ENCODE results near the gene EXOC4. TPM values are rescaled to one million over a fixed set of nuclear protein-coding genes. Genes with fewer than 3 reads are reported as not detected.

Gene EXOC4
- total RNA-seq, 1 experiment from 2014 or later, result 65.1 TPM

GRCh38 chr7:133650069-133650468 is 397.2 kb downstream of the EXOC4 start:
- no peak for DNase-seq (ENCODE audit: low read depth)
- in situ Hi-C loops (cut with HindIII; ENCODE audit: low pct_unique_long_range_greater_than_20kb, low sequenced_read_pairs), result no loop called here

- peak; percentile 2 for DNase-seq (ENCODE audit: low read depth)
- in situ Hi-C loops (cut with HindIII; ENCODE audit: low pct_unique_long_range_greater_than_20kb, low sequenced_read_pairs), result no loop called here
Observed at GRCh38 chr7:133650487-133651300, 397.8 kb downstream of the EXOC4 start.

GRCh38 chr7:133652547-133652946 is 399.7 kb downstream of the EXOC4 start:
- in situ Hi-C loops (cut with HindIII; ENCODE audit: low pct_unique_long_range_greater_than_20kb, low sequenced_read_pairs), result no loop called here

DNA sequence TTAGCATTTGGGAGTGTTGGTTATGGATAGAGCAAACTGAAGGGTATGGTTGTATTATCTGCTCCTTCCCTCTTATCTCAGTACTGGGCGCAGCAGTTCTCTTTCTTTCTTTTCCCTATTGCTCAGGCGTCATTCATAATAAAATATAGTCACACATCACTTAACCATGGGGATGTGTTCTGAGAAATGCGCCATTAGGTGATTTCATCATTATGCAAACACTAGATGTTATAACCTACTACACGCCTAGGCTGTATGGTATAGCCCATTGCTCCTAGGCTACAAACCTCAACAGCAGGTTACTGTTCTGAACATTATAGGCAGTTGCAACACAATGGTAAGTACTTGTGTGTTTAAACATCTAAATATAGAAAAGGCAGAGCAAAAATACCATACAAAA is 401.7 kb downstream of the EXOC4 start:
- no peak for DNase-seq (ENCODE audit: low read depth)
- in situ Hi-C loops (cut with HindIII; ENCODE audit: low pct_unique_long_range_greater_than_20kb, low sequenced_read_pairs), result no loop called here

More at GRCh38 chr7:133652547-133652946, 399.7 kb downstream of the EXOC4 start:
- no peak for DNase-seq (ENCODE audit: low read depth)

DNA sequence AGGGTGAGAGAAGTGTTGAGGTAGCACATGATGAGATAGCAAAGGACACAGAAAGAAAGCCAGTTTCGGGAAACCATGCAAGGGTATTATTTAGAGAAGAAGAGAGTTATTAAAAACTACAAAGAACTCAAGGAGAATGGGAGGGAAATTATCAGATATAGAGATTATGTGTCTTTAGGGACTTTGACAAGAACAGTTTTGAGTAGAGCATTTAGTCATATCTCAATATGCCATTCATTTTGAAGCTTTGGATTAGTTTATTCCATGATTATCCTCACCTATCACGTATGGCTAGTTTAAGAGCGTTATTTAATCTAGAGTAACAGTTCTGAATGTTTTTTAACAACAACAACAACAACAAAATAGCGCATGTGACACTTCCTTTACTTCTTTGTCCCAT is 409.4 kb downstream of the EXOC4 start:
- DNase-seq (ENCODE audit: low read depth), result no peak
- in situ Hi-C loops (cut with HindIII; ENCODE audit: low pct_unique_long_range_greater_than_20kb, low sequenced_read_pairs), result no loop called here

GRCh38 chr7:133662830-133663229 is 410.0 kb downstream of the EXOC4 start:
- DNase-seq (ENCODE audit: low read depth), result no peak
- in situ Hi-C loops (cut with HindIII; ENCODE audit: low pct_unique_long_range_greater_than_20kb, low sequenced_read_pairs), result no loop called here

DNA sequence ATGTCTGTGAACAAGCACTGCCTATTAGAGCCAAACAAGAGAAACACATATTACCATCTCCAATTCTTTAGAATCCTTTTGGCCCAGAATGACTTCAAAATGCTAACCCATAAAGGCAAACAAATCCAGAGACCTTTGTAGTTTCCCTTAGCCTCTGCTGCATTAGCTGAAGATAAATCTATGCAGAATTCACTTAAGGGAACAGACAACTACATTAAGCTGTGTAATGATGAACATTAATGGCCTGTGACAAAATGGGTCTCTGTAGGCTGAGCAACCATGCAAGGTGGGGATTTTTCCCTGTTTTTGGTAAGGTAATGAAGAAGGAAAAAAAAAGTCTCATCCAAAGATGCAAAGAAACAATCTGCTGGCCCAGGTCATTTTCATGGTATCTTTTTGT is 411.6 kb downstream of the EXOC4 start:
- no peak for DNase-seq (ENCODE audit: low read depth)
- in situ Hi-C loops (cut with HindIII; ENCODE audit: low pct_unique_long_range_greater_than_20kb, low sequenced_read_pairs), result no loop called here

- no peak for DNase-seq (ENCODE audit: low read depth)
- in situ Hi-C loops (cut with HindIII; ENCODE audit: low pct_unique_long_range_greater_than_20kb, low sequenced_read_pairs), result no loop called here
Observed at GRCh38 chr7:133668296-133669060, 415.6 kb downstream of the EXOC4 start.

DNA sequence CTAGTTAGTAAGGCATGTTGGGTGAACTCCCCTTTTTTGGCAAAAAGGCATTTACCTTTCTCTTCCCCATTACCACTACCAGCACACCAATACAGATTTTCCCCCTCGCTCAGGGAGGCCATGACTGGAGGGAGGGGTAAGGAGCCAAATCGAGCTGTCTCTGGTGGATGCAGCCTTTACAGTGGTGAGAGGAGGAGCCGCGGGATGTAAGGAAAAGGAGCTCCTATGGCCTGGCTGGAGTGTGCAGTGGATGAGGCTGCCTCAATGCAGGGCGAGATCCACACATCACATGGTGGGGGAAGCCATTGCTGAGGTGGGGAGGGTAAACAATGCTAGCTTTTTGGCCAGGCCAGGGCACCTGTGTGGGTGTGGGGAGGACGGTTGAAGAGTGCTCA is 416.2 kb downstream of the EXOC4 start:
- in situ Hi-C loops (cut with HindIII; ENCODE audit: low pct_unique_long_range_greater_than_20kb, low sequenced_read_pairs), result no loop called here
- no peak for DNase-seq (ENCODE audit: low read depth)

GRCh38 chr7:133670250-133670649 is 417.4 kb downstream of the EXOC4 start:
- in situ Hi-C loops (cut with HindIII; ENCODE audit: low pct_unique_long_range_greater_than_20kb, low sequenced_read_pairs), result no loop called here

GRCh38 chr7:133672866-133673265 is 420.0 kb downstream of the EXOC4 start:
- in situ Hi-C loops (cut with HindIII; ENCODE audit: low pct_unique_long_range_greater_than_20kb, low sequenced_read_pairs), result no loop called here
- DNase-seq (ENCODE audit: low read depth), result no peak

More at GRCh38 chr7:133670250-133670649, 417.4 kb downstream of the EXOC4 start:
- DNase-seq (ENCODE audit: low read depth), result no peak

DNA sequence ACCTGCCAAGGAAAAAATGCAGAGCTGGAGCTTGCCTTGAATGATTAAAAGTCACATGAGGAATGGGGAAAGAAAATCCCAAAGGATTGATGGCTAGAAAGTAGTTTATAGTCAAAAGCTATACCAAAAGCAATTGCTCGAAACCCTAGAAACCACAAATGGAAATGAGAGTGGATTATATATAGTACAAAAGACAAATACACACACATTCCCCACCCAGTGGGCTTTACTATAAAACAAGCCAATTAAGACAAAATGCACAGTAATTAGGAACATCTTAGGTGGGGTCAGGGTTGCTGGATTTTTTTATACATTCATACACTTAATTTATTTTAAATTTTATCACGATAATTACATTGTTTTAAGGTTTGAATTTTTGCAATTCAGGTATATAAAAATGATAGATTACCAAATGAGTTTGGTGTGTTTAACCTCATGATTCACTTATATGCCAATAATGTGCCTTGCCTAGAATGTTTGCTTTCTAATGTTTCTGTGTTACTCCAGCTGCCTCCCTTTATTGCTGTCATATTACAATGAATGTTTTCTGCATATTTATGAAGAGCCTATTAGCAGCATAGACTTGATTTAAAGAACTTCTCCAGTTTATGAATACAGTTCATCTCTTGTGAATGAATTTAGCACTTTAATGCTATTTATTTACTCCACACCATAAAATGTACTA is 421.3 kb downstream of the EXOC4 start:
- no peak for DNase-seq (ENCODE audit: low read depth)
- in situ Hi-C loops (cut with HindIII; ENCODE audit: low pct_unique_long_range_greater_than_20kb, low sequenced_read_pairs), result no loop called here

DNA sequence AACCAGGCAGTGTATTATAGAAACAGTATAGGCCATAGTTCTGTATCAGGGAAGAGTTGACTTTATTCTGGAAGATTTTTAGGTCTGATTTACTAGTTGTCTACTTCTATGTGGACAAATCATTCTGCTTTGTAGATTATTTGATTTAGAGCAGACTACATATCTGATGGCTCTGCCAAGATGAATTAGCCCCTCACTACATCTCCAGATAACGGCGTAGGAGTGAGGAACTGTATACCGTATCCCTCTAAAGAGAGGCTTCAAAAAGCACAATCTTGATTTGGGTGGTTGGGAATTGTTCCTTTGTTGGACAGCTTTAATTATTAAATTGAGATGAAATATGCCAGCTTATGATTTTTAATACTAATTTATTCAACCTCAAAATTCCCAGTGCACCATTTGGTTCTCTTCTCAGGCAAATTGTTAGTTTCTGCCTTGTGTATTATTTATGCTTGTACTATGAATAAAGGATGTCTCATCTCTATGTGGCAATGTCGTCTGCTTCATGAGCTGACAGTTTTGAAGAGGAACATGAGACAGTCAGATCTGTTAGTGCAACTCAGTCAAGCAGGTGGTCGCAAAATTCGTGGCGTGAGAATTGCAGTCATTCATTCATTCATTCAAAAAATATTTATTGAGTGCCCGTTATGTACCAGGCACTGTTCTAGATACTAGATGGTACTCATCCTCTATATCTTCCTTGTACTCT is 422.8 kb downstream of the EXOC4 start:
- no peak for DNase-seq (ENCODE audit: low read depth)
- in situ Hi-C loops (cut with HindIII; ENCODE audit: low pct_unique_long_range_greater_than_20kb, low sequenced_read_pairs), result no loop called here

DNA sequence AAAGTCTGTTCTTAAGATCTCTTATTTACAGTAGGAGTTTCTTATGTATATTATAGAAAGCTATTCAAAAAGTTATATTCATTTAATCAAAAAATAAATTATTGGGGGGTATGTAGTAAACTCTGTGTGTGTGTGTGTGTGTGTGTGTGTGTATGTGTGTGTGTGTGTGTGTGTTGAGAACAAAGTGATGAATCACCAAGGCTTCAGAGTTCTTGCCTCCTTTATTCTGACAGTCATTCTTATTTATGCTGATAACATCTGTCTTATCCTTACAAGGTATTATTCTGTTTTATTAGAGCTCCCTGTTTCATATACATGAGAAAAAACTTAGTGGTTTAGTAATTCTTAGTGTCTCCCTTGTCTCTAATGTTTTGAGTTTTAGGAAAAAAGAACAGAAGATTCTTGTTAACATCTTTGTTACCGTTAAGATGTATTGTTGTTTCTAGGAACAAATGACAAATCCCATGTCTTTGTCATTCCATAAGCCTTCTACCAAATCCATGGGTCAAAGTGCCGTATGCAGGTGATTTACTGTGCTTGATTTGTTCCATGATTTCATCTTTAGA is 424.0 kb downstream of the EXOC4 start:
- in situ Hi-C loops (cut with HindIII; ENCODE audit: low pct_unique_long_range_greater_than_20kb, low sequenced_read_pairs), result no loop called here

DNA sequence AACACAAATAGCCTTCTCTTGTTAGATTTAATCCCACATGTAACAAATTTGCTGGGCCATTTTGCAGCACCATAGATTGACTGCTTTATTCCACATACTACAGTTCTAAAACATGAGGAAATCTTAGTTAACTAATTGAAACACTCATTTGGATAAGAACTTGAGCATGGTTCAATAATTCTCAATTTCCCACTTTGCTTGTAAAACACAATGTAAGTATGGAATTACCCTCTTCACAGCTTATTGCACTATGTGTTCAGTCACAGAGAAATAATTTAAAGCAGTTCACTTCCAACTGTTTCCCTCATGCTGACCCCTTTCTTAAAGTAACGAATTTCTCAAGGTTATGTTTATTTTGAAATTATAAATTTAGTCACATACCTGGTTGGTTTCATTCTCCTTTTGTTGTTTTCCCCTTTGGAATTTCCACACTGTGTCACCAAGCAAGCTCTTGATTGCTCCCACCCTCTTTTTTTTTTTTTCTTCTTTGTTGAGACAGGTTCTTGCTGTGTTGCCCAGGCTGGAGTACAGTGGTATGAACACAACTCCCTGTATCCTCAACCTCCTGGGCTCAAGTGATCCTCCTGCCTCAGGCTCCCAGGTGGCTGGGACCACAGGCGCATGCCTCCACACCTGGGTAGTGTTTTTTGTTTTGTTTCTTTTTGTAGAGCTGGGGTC is 425.4 kb downstream of the EXOC4 start:
- in situ Hi-C loops (cut with HindIII; ENCODE audit: low pct_unique_long_range_greater_than_20kb, low sequenced_read_pairs), result no loop called here
- no peak for DNase-seq (ENCODE audit: low read depth)

More for the DNA sequence above, 424.0 kb downstream of the EXOC4 start:
- DNase-seq (ENCODE audit: low read depth), result no peak

DNA sequence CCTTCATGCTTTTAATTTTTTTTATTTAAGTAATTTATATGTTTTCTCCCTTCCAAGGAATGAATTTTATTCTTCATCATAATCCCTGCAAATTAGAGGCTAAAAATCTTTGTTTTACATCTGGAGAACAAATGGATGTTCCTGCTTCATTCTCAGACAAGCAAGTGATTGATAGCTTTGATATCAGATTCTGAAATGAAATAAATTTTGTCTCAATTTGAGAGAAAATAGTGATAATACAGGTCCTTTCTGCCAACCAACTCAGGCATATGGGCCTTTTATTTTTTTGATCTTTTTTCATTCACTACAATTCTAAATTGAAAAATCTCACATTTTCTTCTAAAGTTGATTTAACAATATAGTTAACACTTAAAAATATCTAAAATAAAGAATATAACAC is 427.1 kb downstream of the EXOC4 start:
- in situ Hi-C loops (cut with HindIII; ENCODE audit: low pct_unique_long_range_greater_than_20kb, low sequenced_read_pairs), result no loop called here
- no peak for DNase-seq (ENCODE audit: low read depth)

GRCh38 chr7:133681529-133681928 is 428.7 kb downstream of the EXOC4 start:
- in situ Hi-C loops (cut with HindIII; ENCODE audit: low pct_unique_long_range_greater_than_20kb, low sequenced_read_pairs), result no loop called here
- DNase-seq (ENCODE audit: low read depth), result no peak

Data from Caki2 (cell line).